GM19025 (cell line): ENCODE results near the gene GAS7.

Experiments used
- ATAC-seq: cut with Tn5 transposase; IDR thresholded peaks from one replicate; pipeline ENCODE4 v1.9.1; 2021; ENCODE audit warnings: mild to moderate bottlenecking, low read depth, moderate library complexity; ENCODE audit not compliant: unreplicated experiment

The GAS7 gene

DNA sequence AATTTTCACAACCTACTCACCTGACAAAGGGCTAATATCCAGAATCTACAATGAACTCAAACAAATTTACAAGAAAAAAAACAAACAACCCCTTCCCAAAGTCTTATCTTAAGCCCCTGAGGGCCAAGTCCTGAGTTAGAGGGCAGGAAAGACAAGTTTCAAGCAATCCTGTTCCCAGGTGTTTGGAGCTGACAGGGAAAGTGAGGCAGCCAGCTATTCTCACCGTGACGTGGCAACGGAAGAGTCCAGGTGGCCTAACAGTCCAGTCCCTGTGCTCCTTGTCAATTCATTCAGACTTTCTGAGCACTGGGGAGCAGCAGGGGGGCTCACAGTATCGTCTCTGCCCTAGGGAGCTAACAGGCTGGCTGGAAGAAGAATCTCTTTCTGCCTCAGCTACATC is 203.6 kb downstream of the GAS7 start:
- no peak for ATAC-seq

DNA sequence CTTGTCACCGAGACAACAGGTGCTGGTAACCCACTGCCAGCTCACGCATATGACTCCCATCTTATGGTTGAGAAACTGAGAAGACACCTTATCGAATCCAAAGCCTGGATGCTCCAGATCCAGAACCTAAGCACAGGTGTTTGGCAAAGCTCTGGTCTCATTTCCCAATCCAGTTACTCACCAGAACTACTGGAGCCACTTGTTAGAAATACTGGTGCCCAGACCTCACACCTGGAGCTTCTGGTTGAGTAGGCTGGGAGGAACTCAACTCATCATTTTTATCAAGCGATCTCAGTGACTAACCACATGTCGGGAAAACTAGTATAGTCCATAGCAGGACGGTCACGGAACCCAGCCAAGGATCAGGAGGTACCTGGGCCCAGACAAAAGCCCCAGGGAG is 206.6 kb downstream of the GAS7 start:
- no peak for ATAC-seq

DNA sequence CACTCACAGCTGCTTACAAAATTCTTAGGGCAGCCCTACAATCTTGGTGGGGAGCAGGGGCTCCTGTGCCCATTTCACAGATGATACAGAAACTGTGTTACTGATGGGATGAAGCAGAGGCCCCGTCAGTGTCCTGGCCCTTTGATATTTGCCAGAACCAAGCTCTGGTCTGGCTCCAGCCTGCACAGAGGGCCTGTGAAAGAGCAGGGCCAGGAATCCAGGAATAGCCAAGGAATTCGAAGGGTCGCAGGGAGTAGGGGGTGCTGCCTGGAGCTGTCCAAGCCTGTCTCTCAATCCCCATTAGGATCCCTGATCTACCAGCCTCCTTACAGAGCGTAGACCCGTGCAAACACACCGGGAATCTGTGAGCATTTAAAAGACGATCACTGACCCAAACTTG is 207.1 kb downstream of the GAS7 start:
- no peak for ATAC-seq

DNA sequence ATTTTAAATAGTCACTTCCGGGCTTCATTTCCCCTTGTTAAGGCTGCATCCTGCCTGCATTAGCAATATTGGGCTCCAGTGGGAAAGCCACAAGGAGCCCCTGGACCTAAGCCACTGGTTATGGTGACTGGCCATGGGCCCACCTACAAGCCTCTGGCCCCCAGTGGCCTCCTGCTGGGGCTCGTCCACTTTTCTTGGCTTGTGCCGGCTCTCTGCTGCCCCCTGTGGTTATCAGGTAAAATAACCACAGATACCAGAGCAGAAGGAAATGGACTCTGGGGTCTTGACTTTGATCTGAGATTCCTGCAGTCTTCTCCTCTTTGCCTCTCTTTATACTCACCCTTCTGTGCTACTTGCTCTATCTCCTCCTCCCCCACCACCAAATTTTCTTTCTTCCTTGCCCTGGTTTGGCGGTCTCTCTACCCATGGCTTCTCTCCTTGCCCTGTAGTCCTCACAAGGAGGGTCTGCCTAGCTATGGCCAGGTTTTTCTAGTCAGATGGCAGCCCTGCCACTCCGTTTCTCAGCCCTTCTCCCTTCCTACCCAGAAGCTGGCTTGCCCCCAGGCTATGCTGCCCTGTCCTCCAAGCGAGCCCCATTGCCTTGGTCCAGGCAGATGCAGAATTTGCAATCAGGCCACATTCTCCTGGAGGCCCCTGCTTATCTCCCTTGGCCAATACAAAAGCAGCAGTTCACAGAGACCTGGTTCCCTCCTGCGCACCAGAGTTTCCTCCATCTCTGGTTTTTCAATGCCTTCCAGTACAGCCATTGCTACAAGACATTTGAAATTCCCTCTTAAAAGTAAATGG is 210.4 kb downstream of the GAS7 start:
- ATAC-seq = no peak

- ATAC-seq = no peak
These were observed 211.5 kb downstream of the GAS7 start for GRCh38 chr17:9986754-9987382.

DNA sequence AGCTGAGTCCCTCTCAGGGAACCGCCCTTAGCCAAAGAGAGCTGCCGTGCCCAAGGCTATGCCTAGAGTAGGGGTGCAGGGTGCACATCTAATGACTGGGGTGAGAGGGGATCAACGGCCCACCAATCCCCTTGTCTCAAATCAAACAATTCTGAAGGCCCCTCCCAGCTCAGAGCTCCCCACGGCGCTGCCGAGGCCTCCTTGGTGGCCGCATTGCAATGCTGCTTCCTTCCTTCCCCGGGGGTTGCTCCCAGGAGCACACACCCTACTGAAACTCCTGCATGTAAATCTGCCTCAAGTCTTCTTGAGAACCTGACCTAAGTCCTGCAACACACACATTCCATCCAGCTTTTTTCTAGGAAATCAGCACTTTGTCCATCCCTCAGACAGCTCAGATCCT is 212.8 kb downstream of the GAS7 start:
- no peak for ATAC-seq

DNA sequence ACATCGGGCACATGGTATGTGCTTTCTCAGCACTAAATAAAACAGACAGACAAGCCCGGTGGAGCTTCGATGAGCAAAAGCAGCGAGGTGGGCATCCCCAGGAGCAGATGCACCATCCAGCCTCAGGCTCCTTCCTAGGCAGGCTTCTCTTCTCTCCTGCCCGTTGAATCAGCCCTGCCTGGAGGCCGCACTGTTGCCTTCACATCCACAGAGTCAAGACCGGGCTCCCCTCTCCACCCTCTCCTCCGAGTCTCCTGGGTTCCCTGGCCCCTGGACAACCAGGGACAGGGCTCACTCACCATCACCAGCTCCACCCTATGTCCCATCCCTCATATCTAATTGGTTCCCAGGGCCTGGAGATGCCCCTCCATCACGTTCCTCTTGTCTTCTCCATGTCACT is 213.6 kb downstream of the GAS7 start:
- ATAC-seq = no peak

- no peak for ATAC-seq
These were observed 216.2 kb downstream of the GAS7 start for GRCh38 chr17:9982159-9982558.

GRCh38 chr17:9981344-9981915 is 217.0 kb downstream of the GAS7 start:
- ATAC-seq = no peak

DNA sequence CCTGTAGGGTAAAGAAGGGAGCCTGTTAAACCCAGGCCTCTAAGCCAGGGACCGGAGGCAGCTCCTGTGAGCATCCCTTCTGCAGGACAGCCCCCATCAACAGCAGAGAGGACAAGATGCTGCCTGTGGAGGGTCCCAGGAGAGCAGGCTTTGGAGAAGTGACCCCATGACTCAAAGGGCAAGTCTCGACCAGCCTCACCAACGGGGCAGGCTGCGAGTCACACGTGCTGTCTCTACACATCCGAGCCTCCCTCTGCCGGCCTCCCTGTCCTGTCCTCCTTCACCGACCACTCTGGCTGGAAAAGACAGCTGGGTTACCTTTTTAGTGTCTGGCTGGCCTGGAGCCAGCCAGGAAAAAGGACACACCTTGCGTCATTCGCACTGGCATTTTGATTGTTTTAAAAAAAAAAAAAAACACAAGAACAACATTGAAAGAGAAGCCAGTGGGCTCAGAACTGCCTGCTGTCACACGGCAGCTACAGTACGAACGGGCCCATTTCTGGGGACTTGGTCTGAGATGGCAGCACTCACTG is 218.9 kb downstream of the GAS7 start:
- no peak for ATAC-seq

DNA sequence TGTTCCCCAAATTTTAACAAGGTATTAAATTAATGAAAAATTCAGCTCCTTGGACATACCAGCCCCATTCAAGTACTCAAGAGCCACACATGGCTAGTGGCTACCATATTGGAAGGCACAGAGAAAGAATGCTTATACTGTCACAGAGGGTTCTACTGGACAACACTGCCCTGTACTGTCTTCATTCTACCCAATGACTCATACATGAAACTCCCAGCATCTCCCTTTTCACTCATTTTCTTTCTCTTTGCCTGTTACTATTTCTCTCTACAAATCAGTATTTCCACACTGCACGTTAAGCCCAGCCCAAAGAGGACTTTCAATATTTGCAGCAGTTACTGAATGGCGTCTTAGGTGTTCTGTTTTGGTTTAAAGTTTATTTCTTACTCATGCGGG is 221.2 kb downstream of the GAS7 start:
- ATAC-seq = no peak

DNA sequence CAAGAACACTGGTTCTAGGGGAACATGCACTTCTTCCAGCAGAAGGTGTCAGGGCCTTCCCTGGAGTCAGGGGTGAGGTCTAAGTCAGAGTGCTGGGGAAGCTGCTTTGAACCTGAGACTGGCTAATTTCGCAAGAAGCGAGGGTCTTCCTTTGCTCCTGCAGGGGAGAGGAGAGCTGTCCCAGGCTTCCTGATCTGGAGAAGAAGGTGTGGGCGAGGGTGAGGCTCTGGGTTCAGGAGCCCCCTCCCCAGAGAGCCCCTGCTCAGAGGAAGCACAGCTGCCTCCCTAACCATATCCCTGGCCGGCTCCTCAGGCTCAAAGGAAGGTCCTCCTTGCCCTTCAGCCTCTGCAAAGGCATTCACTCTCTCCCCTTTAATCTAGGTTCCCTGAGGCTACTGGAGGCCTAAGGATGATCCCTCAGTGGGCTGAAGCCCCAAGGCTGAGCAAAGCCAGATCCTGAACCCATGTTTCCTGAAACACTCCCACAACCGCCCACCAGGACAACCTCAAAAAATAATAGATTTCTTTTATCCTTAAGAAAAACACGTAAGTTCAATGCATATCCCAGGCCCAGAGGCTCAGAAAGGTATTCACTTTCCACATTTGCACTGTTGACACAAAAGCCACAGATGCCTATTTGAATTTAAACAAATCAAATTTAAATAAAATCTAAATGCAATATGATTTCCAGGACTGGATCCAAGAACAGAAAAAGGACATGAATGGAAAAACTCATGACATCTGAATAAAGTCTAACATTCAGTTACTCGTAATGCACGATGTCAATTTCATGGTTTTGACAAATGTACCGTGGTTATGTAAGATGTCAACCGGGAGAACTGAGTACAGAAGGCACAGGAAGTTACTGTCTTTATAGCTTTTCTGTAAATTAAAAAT is 221.9 kb downstream of the GAS7 start:
- ATAC-seq = no peak

GRCh38 chr17:9974448-9975381 is 223.7 kb downstream of the GAS7 start:
- no peak for ATAC-seq

- ATAC-seq = no peak
These were observed 224.5 kb downstream of the GAS7 start for GRCh38 chr17:9973669-9974447.

DNA sequence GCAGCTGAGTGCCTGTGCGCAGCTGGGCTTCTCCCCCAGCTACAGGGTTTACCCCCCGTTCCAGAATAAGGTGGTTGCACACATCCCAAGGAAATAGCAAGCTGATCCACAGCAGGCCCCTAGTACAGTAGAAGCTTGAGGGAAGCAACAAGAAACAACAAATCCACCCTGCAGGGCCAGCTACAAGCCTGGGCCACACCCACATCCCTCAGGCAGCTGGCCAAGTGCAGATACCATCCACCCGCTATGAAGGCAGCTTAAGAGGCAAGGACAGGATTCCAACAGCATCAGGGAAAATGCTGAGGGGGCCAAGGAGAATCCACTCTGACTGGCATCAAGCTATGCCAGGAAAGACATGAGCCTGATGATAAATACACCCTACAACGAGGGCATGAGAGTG is 226.4 kb downstream of the GAS7 start:
- no peak for ATAC-seq

GRCh38 chr17:9969301-9969935 is 229.0 kb downstream of the GAS7 start:
- no peak for ATAC-seq

GRCh38 chr17:9968881-9969280 is 229.5 kb downstream of the GAS7 start:
- no peak for ATAC-seq

- no peak for ATAC-seq
These were observed 230.4 kb downstream of the GAS7 start for GRCh38 chr17:9968008-9968407.
